Activated effector memory CD4-positive, alpha-beta T cell treated with anti-CD3 and anti-CD28 coated beads, Interleukin-2, amount 50 U/mL, for 16 hours (primary cell): ENCODE results near the gene SMYD1.

Experiments used
- DNase-seq: peaks from one replicate; pipeline ENCODE4 v3.0.0-alpha.2; 2020

The SMYD1 gene

DNA sequence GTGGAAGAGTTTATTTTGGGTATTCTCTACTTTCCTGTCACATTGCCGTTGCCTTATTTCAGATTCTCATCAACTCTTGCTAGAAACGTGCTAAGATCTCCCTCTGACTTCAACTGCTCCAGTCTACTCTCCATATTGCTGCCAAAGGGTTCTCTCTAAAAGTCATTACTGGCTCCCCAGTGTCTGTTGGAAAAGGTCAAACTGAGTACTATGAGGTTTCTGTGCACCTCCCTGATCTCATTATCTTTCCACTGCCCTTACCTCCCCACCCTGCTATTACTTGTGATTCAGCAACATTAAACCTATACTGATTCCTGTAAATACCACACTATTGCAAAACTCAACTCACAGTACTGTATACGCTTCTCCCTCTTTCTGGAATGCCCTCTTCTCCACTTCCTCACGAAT lies 10.2 kb upstream of the SMYD1 start:
- no peak for DNase-seq

DNA sequence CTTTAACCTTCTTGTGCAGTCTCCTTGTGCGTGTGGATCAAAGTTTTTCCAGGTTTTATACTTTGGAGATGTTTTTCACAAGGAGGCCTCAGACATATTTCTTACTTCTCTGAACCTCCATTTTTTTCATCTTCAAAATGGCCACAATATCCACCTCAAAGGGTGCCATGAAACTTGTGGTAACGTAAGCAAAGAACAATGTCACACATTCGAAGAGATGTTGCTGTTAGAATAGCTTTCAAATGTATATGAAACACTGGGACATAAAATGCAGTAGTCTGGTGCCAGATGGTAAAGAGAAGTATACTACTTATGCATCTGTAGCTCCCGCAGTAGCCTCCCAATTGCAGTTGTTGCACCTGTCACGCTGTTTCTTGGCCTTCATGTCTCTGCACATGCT lies 9.4 kb upstream of the SMYD1 start:
- DNase-seq: no peak

DNA sequence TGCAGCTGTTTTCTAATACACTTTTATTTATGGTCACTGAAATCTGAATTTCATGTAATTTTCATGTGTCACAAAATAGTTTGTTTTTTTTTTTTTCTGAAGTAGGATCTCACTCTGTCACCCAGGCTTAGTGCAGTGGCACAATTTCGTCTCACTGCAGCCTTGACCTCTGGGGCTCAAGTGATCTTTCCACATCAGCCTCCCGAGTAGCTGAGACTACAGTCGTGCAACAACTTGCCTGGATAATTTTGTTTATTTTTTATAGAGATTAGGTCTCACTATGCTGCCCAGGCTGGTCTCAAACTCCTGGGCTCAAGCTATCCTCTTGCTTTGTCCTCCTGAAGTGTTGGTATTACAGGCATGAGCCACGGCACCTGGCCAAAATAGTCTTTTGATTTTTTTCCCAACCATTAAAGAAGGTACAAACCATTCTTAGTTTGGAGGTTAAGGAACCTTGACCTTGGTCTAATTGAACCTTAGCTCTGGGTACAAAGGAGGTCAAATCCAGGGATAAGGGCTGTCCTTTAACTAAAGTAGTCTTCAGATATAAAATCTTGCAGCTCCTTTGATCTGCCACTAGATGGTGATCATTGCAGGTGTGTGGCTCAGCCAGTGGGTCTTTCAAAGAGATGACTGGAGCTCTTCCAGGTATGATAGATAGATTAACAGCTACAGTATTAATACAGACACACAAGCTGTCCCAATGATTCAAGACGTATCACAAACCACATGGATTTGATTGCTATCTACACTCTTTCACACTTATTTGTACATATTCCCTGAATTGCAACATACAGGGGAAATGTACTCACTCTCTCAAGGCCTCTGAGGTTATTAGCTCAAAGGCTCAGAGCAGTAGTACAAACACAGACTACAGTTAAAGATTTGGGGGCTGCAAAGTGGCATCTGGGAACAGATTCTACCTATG lies 7.4 kb upstream of the SMYD1 start:
- DNase-seq: peak; percentile 67

- no peak for DNase-seq
These were observed 6.7 kb upstream of the SMYD1 start for GRCh38 chr2:88060907-88061275.

DNA sequence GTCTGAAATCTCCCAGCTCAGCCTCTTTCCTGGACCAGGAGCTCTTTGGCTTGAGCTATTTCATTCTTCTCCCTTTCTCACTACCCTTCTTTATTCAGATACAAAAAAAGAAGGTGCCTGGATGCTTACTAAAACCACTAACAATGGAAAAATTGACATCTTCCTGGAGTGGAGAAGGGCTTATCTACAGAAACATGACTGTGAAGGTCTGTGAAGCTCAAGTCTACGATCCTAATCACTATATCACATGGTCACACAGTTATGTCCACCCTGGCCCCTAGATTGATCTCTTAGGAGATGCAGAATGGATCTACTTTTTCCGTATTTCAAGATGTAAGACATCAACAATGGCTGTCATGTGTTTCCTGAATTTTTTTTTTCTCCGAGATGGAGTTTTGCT lies 6.3 kb upstream of the SMYD1 start:
- DNase-seq: no peak

DNA sequence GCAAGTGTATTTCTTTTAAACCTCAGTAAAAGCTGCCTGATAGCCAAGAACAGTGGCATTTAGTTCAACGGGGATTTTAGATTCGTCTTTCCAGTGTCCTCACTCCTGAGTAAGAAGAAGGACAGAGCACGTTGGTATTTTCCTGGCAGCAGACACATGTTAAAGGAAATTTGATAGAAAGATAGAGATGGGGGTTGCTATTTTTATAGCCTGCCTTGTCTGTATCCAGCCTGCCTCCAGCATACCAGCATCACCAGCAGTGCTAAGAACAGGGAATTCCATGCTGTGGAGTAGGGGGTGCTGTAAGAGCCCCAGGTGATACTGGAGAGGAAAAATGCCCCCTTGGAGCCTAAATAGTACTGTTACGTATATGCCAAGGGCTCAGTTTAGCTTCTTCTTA lies 1.1 kb upstream of the SMYD1 start:
- DNase-seq: no peak

DNA sequence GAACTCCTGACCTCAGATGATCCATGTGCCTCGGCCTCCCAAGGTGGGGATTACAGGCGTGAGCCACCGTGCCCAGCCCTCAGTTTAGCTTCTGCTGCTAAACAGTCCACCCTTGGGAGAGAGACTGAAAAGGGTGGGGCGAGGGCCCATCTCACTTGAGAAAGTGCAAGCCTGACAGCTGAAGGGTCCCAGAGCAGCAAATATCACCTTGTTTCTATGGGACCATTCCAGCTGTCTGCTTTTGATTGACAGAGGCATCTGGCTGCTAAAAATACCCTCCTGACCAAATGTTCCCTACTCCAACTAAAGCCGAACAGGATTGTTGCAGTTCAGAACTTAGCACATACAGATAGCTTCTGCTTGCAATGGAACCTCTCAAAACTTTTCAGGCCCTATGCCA lies 436 bp upstream of the SMYD1 start:
- DNase-seq: no peak

GRCh38 chr2:88068044-88068443 lies 419 bp downstream of the SMYD1 start:
- DNase-seq: no peak

DNA sequence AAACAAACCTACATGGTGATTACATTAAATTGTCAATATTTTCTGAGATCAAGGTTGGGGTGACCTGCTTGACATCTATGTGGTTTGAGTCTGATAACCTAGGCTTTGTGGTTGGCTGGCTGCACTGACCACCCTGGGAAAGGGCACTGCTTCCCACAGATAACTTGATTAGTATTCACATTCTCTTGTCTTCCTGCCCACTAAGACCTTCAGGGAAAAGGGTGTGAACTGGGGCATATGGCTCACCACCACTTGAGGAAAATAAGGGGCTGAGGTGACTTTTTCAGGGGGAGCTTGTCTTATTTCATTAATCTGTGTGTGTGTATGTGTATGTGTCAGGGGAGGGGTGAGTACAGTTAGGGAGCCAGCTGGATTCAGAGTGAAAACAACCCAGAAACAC lies 1.5 kb downstream of the SMYD1 start:
- DNase-seq: no peak

- no peak for DNase-seq
These were observed 2.4 kb downstream of the SMYD1 start for GRCh38 chr2:88070055-88070454.

DNA sequence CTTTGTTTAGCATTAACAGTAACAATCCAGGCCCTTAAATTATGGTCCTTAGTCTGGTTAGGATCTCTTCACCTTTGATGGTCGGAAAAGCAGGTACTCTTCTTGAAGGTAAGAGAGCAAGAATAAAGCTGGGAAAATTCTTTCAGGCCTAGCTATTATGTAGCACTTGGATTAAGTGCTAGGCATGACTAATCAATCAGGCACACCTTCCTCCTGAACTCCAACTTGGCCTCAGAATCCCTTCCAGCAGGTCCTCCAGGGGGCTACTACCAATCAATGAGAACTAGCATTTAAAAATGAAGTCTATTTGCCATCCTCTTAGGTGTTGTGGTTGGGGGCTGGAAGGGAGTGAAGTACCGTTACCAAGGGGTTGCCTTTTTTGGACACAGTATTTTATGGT lies 3.7 kb downstream of the SMYD1 start:
- no peak for DNase-seq

DNA sequence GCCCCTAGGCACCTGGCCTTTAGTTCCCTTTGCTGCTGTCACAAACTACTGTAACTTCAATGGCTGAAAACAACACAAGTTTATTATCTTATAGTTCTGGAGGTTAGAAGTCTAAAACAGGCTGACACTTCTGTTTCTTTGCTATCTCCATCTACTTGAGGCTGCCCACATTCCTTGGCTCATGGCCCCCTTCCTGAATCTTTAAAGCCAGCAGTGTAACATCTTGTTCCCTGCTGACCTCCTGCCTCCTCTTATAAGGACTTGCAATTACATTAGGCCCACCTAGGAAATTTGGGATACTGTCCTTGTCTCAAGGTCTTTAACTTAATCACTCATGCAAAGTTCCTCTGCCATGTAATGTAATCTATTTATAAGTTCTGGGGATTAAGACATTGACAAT lies 6.5 kb downstream of the SMYD1 start:
- DNase-seq: no peak

- no peak for DNase-seq
These were observed 7.2 kb downstream of the SMYD1 start for GRCh38 chr2:88074854-88075292.

GRCh38 chr2:88077080-88077479 lies 9.5 kb downstream of the SMYD1 start:
- no peak for DNase-seq

GRCh38 chr2:88078643-88079172 lies 11.1 kb downstream of the SMYD1 start:
- DNase-seq: no peak

GRCh38 chr2:88080545-88080944 lies 12.9 kb downstream of the SMYD1 start:
- no peak for DNase-seq

GRCh38 chr2:88081924-88082608 lies 14.4 kb downstream of the SMYD1 start:
- DNase-seq: no peak

DNA sequence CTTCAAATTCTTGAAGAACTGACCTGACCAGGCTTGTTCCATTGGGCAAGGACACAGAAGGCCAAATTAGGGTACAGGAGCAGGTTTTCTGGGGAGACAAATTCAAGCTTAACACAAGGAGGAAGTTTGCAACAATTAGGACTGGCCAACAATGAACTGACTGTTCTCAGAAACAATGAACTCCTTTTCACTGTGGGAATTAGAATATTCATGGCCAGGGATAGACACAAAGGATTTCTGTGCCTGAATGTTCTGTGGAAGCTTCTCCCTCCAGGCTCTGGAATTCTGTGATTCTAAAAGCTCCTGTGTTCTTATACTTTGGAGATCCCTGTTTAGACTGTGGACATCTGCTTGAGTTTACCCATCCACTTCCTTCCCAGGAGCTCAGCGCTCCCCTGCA lies 15.2 kb downstream of the SMYD1 start:
- DNase-seq: no peak

- no peak for DNase-seq
These were observed 17.5 kb downstream of the SMYD1 start for GRCh38 chr2:88085099-88085498.

GRCh38 chr2:88085602-88086001 lies 18.0 kb downstream of the SMYD1 start:
- no peak for DNase-seq

DNA sequence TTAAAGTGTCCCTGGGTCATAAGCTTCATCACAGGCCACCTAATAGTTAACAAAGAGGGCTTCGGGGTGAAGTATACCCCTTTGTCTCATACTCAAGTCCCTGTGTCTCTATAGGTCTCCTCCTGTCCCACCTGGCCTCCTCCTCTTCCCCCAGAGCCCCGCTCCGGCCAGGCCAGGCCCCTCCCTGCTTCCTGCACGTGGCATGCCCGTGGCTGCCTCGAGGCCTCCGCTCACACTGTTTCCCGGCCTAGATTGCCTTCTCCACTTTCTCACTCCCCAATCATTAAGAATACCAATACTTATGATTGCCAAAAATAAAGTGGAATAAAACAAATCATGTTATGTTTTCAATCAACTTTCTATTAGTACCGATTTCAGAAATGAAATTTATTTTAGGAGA lies 18.8 kb downstream of the SMYD1 start:
- no peak for DNase-seq

DNA sequence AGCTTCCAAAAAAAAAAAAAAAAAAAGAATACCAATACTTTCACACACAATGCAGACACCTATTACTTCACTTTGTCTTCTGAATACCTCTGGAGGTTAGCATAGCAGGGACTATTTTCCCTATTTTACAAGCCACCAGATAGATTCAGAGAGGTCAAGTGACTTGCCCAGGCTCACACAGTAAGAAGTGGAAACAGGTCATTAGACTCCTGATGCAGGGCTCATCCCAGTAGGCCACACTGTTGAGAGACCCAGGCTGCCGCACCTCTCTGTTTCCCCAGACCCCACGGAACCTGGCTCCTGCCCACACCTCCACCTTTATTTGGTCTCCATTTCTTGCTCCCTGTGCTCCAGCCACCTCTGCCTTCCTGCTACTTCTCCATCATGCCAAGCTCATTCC lies 19.4 kb downstream of the SMYD1 start:
- DNase-seq: no peak

DNA sequence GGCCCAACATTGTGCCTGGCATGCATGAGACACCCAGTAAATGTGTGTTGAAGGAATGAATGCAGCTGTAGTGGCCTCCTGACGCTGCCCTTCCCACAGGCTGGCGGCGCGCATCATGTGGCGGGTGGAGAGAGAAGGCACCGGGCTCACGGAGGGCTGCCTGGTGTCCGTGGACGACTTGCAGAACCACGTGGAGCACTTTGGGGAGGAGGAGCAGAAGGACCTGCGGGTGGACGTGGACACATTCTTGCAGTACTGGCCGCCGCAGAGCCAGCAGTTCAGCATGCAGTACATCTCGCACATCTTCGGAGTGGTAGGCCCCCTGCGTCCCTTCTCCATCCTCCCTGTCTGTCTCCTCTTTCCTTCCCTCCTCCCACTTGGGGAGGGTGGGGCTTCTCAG lies 20.1 kb downstream of the SMYD1 start:
- no peak for DNase-seq

- DNase-seq: no peak
These were observed 21.4 kb downstream of the SMYD1 start for GRCh38 chr2:88088999-88089398.
